HG03175 (cell line): Measurements from ENCODE around the gene POLR3A.
"Not testable (repeated sequence)": the region's sequence is repeated elsewhere in the genome, so short reads cannot be mapped to it uniquely, and the experiment has no call there.

ENCODE experiments used
- ATAC-seq: cut with Tn5 transposase; IDR thresholded peaks from one replicate; pipeline ENCODE4 v1.9.1; 2021; ENCODE audit warnings: mild to moderate bottlenecking, moderate library complexity; ENCODE audit not compliant: unreplicated experiment

Gene POLR3A

GRCh38 chr10:78025685-78026364 is 3.5 kb downstream of the POLR3A start:
- no peak for ATAC-seq

GRCh38 chr10:78023741-78024140 is 5.6 kb downstream of the POLR3A start:
- no peak for ATAC-seq

GRCh38 chr10:78021201-78021600 is 8.1 kb downstream of the POLR3A start:
- ATAC-seq: no peak

GRCh38 chr10:78019264-78019663 is 10.1 kb downstream of the POLR3A start:
- no peak for ATAC-seq

- ATAC-seq: no peak
These were observed 11.5 kb downstream of the POLR3A start for GRCh38 chr10:78017856-78018255.

GRCh38 chr10:78015546-78015945 is 13.8 kb downstream of the POLR3A start:
- no peak for ATAC-seq

GRCh38 chr10:78013564-78013963 is 15.8 kb downstream of the POLR3A start:
- no peak for ATAC-seq

GRCh38 chr10:78011065-78011464 is 18.2 kb downstream of the POLR3A start:
- ATAC-seq: no peak

GRCh38 chr10:78010278-78010677 is 19.0 kb downstream of the POLR3A start:
- ATAC-seq: no peak

- ATAC-seq: no peak
These were observed 19.7 kb downstream of the POLR3A start for GRCh38 chr10:78009662-78010061.

- ATAC-seq: no peak
These were observed 22.1 kb downstream of the POLR3A start for GRCh38 chr10:78007172-78007571.

GRCh38 chr10:78004215-78005026 is 24.9 kb downstream of the POLR3A start:
- ATAC-seq: no peak

GRCh38 chr10:78002541-78003288 is 26.6 kb downstream of the POLR3A start:
- ATAC-seq: no peak

- no peak for ATAC-seq
These were observed 28.3 kb downstream of the POLR3A start for GRCh38 chr10:78000956-78001472.

- no peak for ATAC-seq
These were observed 29.1 kb downstream of the POLR3A start for GRCh38 chr10:78000206-78000605.

GRCh38 chr10:77998780-77999179 is 30.5 kb downstream of the POLR3A start:
- not testable (repeated sequence) for ATAC-seq

- ATAC-seq: no peak
These were observed 35.7 kb downstream of the POLR3A start for GRCh38 chr10:77993620-77994019.

- no peak for ATAC-seq
These were observed 40.1 kb downstream of the POLR3A start for GRCh38 chr10:77989081-77989724.

GRCh38 chr10:77987671-77988255 is 41.6 kb downstream of the POLR3A start:
- no peak for ATAC-seq

GRCh38 chr10:77984986-77985385 is 44.3 kb downstream of the POLR3A start:
- no peak for ATAC-seq
